Hepatocyte (in vitro differentiated cells): ENCODE measurements around the gene ZNF436. TPM values are rescaled to one million over a fixed set of nuclear protein-coding genes. Genes with fewer than 3 reads are reported as not detected.

Experiments
- DNase-seq: peaks from one replicate; pipeline ENCODE4 v3.0.0-alpha.2; 2016; ENCODE audit warnings: low spot score
- H2AFZ ChIP-seq: fragments of 200-600 bp; sonication (generic); 2 replicates; pipeline ENCODE4 v1.6.0; 2016; ENCODE audit warnings: antibody characterized with exemption, mild to moderate bottlenecking
- H3K27ac ChIP-seq: fragments of 200-600 bp; sonication (generic); 2 replicates; pipeline ENCODE4 v1.5.1; 2016; ENCODE audit warnings: mild to moderate bottlenecking
- H3K27me3 ChIP-seq: fragments of 200-600 bp; sonication (generic); 2 replicates; pipeline ENCODE4 v1.6.1; 2016
- H3K36me3 ChIP-seq: fragments of 200-600 bp; sonication (generic); replicated peaks from 2 replicates; pipeline ENCODE4 v1.5.1; 2016; ENCODE audit warnings: low read depth; ENCODE audit not compliant: insufficient read depth
- H3K4me1 ChIP-seq: fragments of 200-600 bp; sonication (generic); 2 replicates; pipeline ENCODE4 v1.5.1; 2016; ENCODE audit warnings: mild to moderate bottlenecking, moderate library complexity; ENCODE audit not compliant: insufficient read depth
- H3K4me2 ChIP-seq: fragments of 200-600 bp; sonication (generic); 2 replicates; pipeline ENCODE4 v1.6.0; 2016
- H3K4me3 ChIP-seq: fragments of 200-600 bp; sonication (generic); 2 replicates; pipeline ENCODE4 v1.5.1; 2016; ENCODE audit warnings: mild to moderate bottlenecking
- H3K79me2 ChIP-seq: fragments of 200-600 bp; sonication (generic); 2 replicates; pipeline ENCODE4 v1.6.0; 2017; ENCODE audit warnings: mild to moderate bottlenecking
- H3K9me2 ChIP-seq: fragments of 200-600 bp; sonication (generic); replicated peaks from 2 replicates; pipeline ENCODE4 v1.6.0; 2017; ENCODE audit warnings: mild to moderate bottlenecking; ENCODE audit not compliant: insufficient read depth
- H3K9me3 ChIP-seq: fragments of 200-600 bp; sonication (generic); 2 replicates; pipeline ENCODE4 v1.5.1; 2016; ENCODE audit warnings: low read depth, mild to moderate bottlenecking
- H4K20me1 ChIP-seq: fragments of 200-600 bp; sonication (generic); 2 replicates; pipeline ENCODE4 v1.6.0; 2016; ENCODE audit warnings: mild to moderate bottlenecking; ENCODE audit not compliant: insufficient read depth, poor library complexity, severe bottlenecking
- EZH2 ChIP-seq: fragments of 200-600 bp; sonication (generic); IDR thresholded peaks from 2 replicates; pipeline ENCODE4 v1.6.1; 2016; ENCODE audit warnings: antibody characterized with exemption, mild to moderate bottlenecking, borderline replicate concordance
- EZH2phosphoT487 ChIP-seq: fragments of 200-600 bp; sonication (generic); IDR thresholded peaks from one replicate; pipeline ENCODE4 v1.6.1; 2018; ENCODE audit warnings: antibody characterized with exemption, mild to moderate bottlenecking, low read depth, moderate library complexity; ENCODE audit not compliant: unreplicated experiment, severe bottlenecking
- WGBS: methylation state at CpG from one replicate; pipeline ENCODE4 v1.1.6; 2016; ENCODE audit warnings: low lambda C conversion rate; ENCODE audit errors: missing lambda C conversion rate; 5-methylcytosine and 5-hydroxymethylcytosine counted together
- polyA plus RNA-seq: library from polyadenylated mRNA; unstranded; fragments of >200 nt; fragmentation: Nextera tagmentation; extraction: Ambion mirVana; gene quantifications from 2 replicates; pipeline ENCODE4 v1.2.1, GENCODE V29; 2016
- total RNA-seq: library from RNA; depleted of rRNA; stranded (reverse); fragments of >200 nt; gene quantifications from 2 replicates; pipeline ENCODE4 v1.2.3, GENCODE V29; 2014
- TF ChIP-seq, protein P1 (sequence below): fragments of 200-600 bp; sonication (generic); IDR thresholded peaks from 2 replicates; pipeline ENCODE4 v1.5.1; 2016; ENCODE audit warnings: antibody characterized with exemption, mild to moderate bottlenecking; ENCODE audit not compliant: poor library complexity

ZNF436 gene
- total and polyA plus RNA-seq, 2 experiments from 2014 or later: 7.5 to 15.5 TPM

DNA sequence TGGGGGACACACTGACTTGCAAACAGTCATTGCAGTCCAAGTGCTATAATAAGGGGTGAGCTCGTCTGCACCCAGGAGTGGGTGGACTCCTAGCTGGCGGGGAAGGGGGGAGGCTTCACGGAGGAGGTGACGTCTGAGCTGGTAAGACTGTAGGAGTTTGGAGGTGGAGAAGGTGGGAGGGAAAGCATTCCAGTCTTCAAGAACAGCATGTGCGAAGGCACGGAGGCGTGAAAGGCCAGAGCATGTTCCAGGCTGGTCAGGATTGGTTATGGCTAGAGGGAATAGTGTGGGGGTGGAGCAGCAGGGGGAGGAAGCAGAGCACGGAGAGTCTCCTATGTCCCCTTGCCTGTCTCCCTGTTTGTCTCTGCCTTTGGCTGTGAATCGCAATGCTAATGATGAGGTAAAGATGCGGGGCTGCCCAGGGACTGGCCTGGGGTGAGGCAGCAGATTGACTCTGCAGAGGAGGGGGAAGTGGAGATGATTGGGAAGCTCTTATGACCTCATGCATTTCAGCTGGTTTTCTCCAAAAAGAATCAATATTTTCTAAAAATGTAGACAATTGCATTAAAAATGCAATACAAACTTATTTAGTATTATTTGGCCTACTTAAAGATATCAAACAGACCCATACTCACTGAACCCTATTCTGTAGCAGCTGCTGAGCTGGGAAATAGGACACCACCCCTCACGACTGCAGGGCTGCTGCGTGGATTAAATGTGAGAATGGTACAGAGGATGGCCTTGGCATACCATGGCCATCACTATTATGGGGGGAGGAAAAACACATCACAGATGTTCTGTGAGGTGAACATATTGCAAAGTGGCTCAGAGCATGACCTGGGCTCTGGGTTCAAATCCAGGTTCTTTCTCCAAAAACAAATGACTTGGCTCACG, 2.6 kb upstream of the ZNF436 start:
- H3K27me3 ChIP-seq: no peaks in the 10 kb centered on the region
- H3K4me3 ChIP-seq: no peak overlapping the region

DNA sequence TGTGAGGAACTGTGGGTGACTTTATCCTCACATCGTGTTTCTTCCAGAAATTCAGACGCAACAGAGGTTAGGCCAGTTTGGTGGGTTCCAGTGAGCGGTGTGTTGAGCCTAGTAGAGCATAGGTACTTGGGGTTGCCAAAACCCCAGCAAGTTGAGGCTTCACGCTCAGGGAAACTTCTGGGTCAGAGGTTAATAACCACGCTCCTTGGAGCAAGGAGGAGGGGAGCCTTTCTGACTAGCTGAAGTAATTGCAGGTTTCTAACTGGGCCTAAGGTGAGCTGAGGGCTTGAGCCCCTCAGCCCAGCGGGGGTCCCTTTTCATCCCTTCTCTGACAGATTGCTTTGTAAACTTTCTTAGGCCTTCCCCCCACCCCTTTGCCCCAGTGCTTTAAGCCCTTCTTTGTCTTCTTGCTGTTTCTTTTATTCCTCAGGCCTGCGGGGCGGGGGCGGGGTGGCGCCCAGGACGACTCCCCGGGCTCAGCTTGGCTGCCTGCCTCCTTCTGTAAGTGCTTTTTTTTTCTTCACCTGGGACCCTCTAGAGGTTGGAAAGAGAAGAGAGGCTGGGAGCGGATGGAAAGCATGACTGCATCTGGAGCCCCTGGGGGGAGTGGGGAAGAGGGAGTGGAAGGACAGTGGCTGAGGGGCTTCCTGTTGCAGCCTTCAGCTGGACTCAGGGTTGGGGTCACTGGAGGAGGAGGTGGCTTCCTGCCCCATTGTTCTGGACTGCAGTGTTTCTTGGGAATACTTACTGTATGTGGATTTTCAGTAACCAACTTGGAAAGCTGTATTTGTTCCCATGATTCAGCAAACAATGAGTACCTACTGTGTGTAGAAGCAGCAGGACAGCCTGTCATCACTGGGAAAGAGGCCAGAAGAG, 1.3 kb upstream of the ZNF436 start:
- 24% methylated on average over 13 of the region's 13 CpGs for WGBS
- Histone ChIP-seq H3K4me2 (peak overlapping the region; percentile 87), H3K27me3 (no peaks in the 10 kb centered on the region), H3K4me3 (no peak overlapping the region), H3K9me3 (peaks cover 2% of the 10 kb centered on the region), H3K79me2 (peaks cover 48% of the 10 kb centered on the region), H2AFZ (no peak overlapping the region), H3K9me2 (no peaks in the 10 kb centered on the region), H3K36me3 (peaks cover 6% of the 10 kb centered on the region), H3K27ac (peak overlapping the region; percentile 97), H4K20me1 (no peaks in the 10 kb centered on the region), H3K4me1 (peaks cover 28% of the 10 kb centered on the region)
- peak; percentile 57 for DNase-seq
- TF ChIP-seq, protein P1, sequence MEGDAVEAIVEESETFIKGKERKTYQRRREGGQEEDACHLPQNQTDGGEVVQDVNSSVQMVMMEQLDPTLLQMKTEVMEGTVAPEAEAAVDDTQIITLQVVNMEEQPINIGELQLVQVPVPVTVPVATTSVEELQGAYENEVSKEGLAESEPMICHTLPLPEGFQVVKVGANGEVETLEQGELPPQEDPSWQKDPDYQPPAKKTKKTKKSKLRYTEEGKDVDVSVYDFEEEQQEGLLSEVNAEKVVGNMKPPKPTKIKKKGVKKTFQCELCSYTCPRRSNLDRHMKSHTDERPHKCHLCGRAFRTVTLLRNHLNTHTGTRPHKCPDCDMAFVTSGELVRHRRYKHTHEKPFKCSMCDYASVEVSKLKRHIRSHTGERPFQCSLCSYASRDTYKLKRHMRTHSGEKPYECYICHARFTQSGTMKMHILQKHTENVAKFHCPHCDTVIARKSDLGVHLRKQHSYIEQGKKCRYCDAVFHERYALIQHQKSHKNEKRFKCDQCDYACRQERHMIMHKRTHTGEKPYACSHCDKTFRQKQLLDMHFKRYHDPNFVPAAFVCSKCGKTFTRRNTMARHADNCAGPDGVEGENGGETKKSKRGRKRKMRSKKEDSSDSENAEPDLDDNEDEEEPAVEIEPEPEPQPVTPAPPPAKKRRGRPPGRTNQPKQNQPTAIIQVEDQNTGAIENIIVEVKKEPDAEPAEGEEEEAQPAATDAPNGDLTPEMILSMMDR: no peak
- TF ChIP-seq EZH2phosphoT487 (no peak), EZH2 (no peak)

More for the DNA sequence above, 2.6 kb upstream of the ZNF436 start:
- Histone ChIP-seq H3K4me1 (peaks cover 29% of the 10 kb centered on the region), H4K20me1 (no peaks in the 10 kb centered on the region), H3K9me2 (no peaks in the 10 kb centered on the region), H3K4me2 (no peak overlapping the region), H2AFZ (no peak overlapping the region), H3K79me2 (peaks cover 35% of the 10 kb centered on the region), H3K27ac (peak overlapping the region; percentile 97), H3K9me3 (no peaks in the 10 kb centered on the region), H3K36me3 (no peaks in the 10 kb centered on the region)
- no peak for DNase-seq
- TF ChIP-seq EZH2 (no peak), EZH2phosphoT487 (no peak)
- TF ChIP-seq, protein P1: no peak
- WGBS: 72% methylated on average over 10 of the region's 13 CpGs

DNA sequence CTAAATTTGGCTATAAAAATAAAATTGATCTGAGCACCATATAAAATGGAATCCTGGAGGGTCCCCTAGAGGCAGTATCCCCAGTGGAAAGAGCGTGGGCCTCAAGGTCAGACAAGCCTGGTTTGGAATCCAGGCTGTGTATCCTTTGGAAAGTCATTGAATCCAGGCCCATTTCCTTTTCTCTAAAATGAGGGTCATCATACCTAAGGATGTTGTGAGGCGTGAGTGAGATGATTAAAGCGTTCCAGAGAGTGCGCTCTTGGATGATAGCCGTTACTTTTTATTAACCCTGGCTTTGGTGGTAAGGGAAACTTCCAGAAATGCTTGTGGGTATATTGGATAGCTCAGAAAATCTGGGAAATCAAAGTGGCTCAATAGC, 683 bp upstream of the ZNF436 start:
- 73% methylated on average over 5 of the region's 5 CpGs for WGBS
- H2AFZ ChIP-seq: no peak overlapping the region
- peaks cover 28% of the 10 kb centered on the region for H3K4me1 ChIP-seq
- peak overlapping the region; percentile 87 for H3K4me2 ChIP-seq
- no peaks in the 10 kb centered on the region for H3K27me3 ChIP-seq
- DNase-seq: no peak
- peaks cover 2% of the 10 kb centered on the region for H3K9me3 ChIP-seq
- H3K4me3 ChIP-seq: peak overlapping the region; percentile 84
- H4K20me1 ChIP-seq: no peaks in the 10 kb centered on the region
- TF ChIP-seq EZH2: no peak
- TF ChIP-seq, protein P1: peak; percentile 3
- no peaks in the 10 kb centered on the region for H3K9me2 ChIP-seq
- peak overlapping the region; percentile 97 for H3K27ac ChIP-seq
- peaks cover 54% of the 10 kb centered on the region for H3K79me2 ChIP-seq
- peaks cover 6% of the 10 kb centered on the region for H3K36me3 ChIP-seq
